Measurements from ENCODE around the gene CDYL2.

GRCh38 chr16:80616362-80616761 is 188.0 kb downstream of the CDYL2 start:
- TF ChIP-seq EZH2 (IDR thresholded peaks at IDR 0.05) (no peak), POLR2AphosphoS5 (IDR thresholded peaks at IDR 0.05; ENCODE audit: borderline replicate concordance, low read depth, low read length) (no peak)
